GM12878 (cell line): ENCODE data around the gene CHRNE. TPM values are rescaled to one million over a fixed set of nuclear protein-coding genes. Genes with fewer than 3 reads are reported as not detected.
A peak's percentile ranks its signal among the peaks of the same experiment; 100 is the strongest.

Experiments
- ATAC-seq: fragments of 200-7000 bp; cut with Tn5 transposase; 3 replicates; pipeline ENCODE4 v1.9.1; 2020; ENCODE audit warnings: mild to moderate bottlenecking, moderate library complexity
- BruUV-seq: library from RNA; stranded (reverse); fragments of 400-500 nt; replicated peaks from 2 replicates; lab custom pipeline; 2021; lab: Mats Ljungman, UMichigan
- CTCF ChIA-PET: fragments of 300-600 bp; sonication (Branson Sonifier 250); formaldehyde crosslinking; extraction: SDS; loops from one replicate; lab custom pipeline; 2021; ENCODE audit warnings: inconsistent platforms; lab: Yijun Ruan, JAX
- POLR2A ChIA-PET: fragments of 350-600 bp; formaldehyde crosslinking; extraction: SDS; loops from one replicate; lab custom pipeline; 2021; ENCODE audit warnings: inconsistent platforms; lab: Charles Lee
- RAD21 ChIA-PET: fragments of 300-600 bp; sonication (Branson Sonifier 250); formaldehyde crosslinking; loops from one replicate; lab custom pipeline; 2023; ENCODE audit warnings: antibody characterized with exemption; ENCODE audit not compliant: unreplicated experiment; lab: Charles Lee
- SMC1A ChIA-PET: fragments of 300-600 bp; sonication (Branson Sonifier 250); formaldehyde crosslinking; loops from one replicate; lab custom pipeline; 2023; ENCODE audit not compliant: unreplicated experiment, uncharacterized antibody; lab: Charles Lee
- DNase-seq: peaks from one replicate; pipeline ENCODE4 v3.0.0-alpha.2; 2011; ENCODE audit warnings: low read depth, low spot score
- FAIRE-seq: peaks from 3 replicates; lab custom pipeline; 2011; peaks lifted over from hg19 to GRCh38; lab: Jason Lieb, UNC
- H2AFZ ChIP-seq: 2 replicates; pipeline ENCODE4 v1.6.0; 2011; ENCODE audit warnings: low read depth, low read length, control low read depth; ENCODE audit not compliant: control insufficient read depth
- H3K27ac ChIP-seq: 2 replicates; pipeline ENCODE4 v1.5.1; 2011; ENCODE audit warnings: control low read depth; ENCODE audit not compliant: control insufficient read depth, insufficient read depth
- H3K27me3 ChIP-seq, 2 experiments: replicated peaks in 1 of 2; 2 replicates each; pipeline versions ENCODE4 v1.6.0 to v1.6.1; 2011; ENCODE audit warnings: low read length in 1 of 2; ENCODE audit not compliant: control insufficient read depth in 2 of 2, insufficient read depth in 2 of 2
- H3K36me3 ChIP-seq, 2 experiments: 2 replicates each; pipeline ENCODE4 v1.5.1; 2011; ENCODE audit warnings: low read length in 1 of 2; ENCODE audit not compliant: control insufficient read depth in 2 of 2, insufficient read depth in 2 of 2
- H3K4me1 ChIP-seq: 2 replicates; pipeline ENCODE4 v1.6.1; 2011; ENCODE audit warnings: mild to moderate bottlenecking, low read length, moderate library complexity, mixed read lengths; ENCODE audit not compliant: control insufficient read depth, insufficient read depth
- H3K4me2 ChIP-seq: 2 replicates; pipeline ENCODE4 v1.6.0; 2011; ENCODE audit warnings: control low read depth; ENCODE audit not compliant: control insufficient read depth, insufficient read depth
- H3K4me3 ChIP-seq: fragments of 200-600 bp; sonication (generic); 2 replicates; pipeline ENCODE4 v1.5.1; 2016
- H3K79me2 ChIP-seq: 2 replicates; pipeline ENCODE4 v1.6.0; 2011; ENCODE audit warnings: low read length; ENCODE audit not compliant: control insufficient read depth, insufficient read depth
- H3K9ac ChIP-seq: 2 replicates; pipeline ENCODE4 v1.8.0; 2011; ENCODE audit warnings: low read length, control low read depth, mixed read lengths; ENCODE audit not compliant: control insufficient read depth, insufficient read depth
- H3K9me3 ChIP-seq: replicated peaks from 3 replicates; pipeline ENCODE4 v1.5.1; 2011; ENCODE audit warnings: mild to moderate bottlenecking, low read length; ENCODE audit not compliant: control insufficient read depth, insufficient read depth
- H4K20me1 ChIP-seq: 2 replicates; pipeline ENCODE4 v1.6.0; 2011; ENCODE audit not compliant: control insufficient read depth, insufficient read depth
- ATF3 ChIP-seq: IDR thresholded peaks from 2 replicates; pipeline ENCODE4 v1.6.1; 2011; ENCODE audit warnings: low read depth, mild to moderate bottlenecking, low read length, moderate library complexity, borderline replicate concordance; ENCODE audit errors: extremely low read depth
- CUX1 ChIP-seq: IDR thresholded peaks from 2 replicates; pipeline ENCODE4 v1.6.1; 2012; ENCODE audit warnings: improper control_type of control experiment, low read depth, low read length; ENCODE audit not compliant: insufficient replicate concordance
- EED ChIP-seq: sonication (generic); IDR thresholded peaks from 2 replicates; pipeline ENCODE4 v1.6.1; 2016; ENCODE audit warnings: antibody characterized with exemption, low read depth
- MLLT1 ChIP-seq: fragments of 450-650 bp; IDR thresholded peaks from 2 replicates; pipeline ENCODE4 v1.6.1; 2016; ENCODE audit warnings: mild to moderate bottlenecking
- NFIC ChIP-seq: IDR thresholded peaks from 2 replicates; pipeline ENCODE4 v1.6.1; 2012; ENCODE audit warnings: low read depth, mild to moderate bottlenecking, inconsistent platforms, low read length, moderate library complexity
- RBBP5 ChIP-seq: fragments of 200-600 bp; sonication (generic); conservative IDR thresholded peaks from 2 replicates; pipeline ENCODE4 v1.6.1; 2016
- SIX5 ChIP-seq: IDR thresholded peaks from 2 replicates; pipeline ENCODE4 v1.6.1; 2011; ENCODE audit warnings: mild to moderate bottlenecking, low read depth, low read length, moderate library complexity; ENCODE audit not compliant: severe bottlenecking
- TARDBP ChIP-seq: IDR thresholded peaks from 2 replicates; pipeline ENCODE4 v1.6.1; 2016; ENCODE audit warnings: borderline replicate concordance
- WGBS: methylation state at CpG from one replicate; pipeline ENCODE4 v1.1.6; 2016; ENCODE audit warnings: low lambda C conversion rate; ENCODE audit not compliant: insufficient replicate concordance, insufficient coverage; ENCODE audit errors: missing lambda C conversion rate; 5-methylcytosine and 5-hydroxymethylcytosine counted together
- in situ Hi-C: fragments of 300-500 bp; cut with MboI; formaldehyde crosslinking; loops from 9 replicates; pipeline ENCODE4 v1.14.3; 2018; ENCODE audit warnings: mixed read lengths
- intact Hi-C: fragments of 100-400 bp; cut with micrococcal nuclease; formaldehyde crosslinking; loops from one replicate; pipeline ENCODE4 v1.14.2; 2022; ENCODE audit not compliant: unreplicated experiment
- polyA plus RNA-seq, 11 experiments: library from polyadenylated mRNA; depleted of rRNA in 4 of 11; unstranded in 6 of 11; stranded (reverse) in 5 of 11; fragments of >200 nt; fragmentation: Nextera tagmentation in 4 of 11; fragmentation: Illumina TruSeq in 1 of 11; extraction: Ambion mirVana in 4 of 11; extraction: Trizol in 1 of 11; gene quantifications; 1 replicate in 1 of 11; 2 replicates in 10 of 11; pipeline versions ENCODE4 v1.2.1 to v1.2.3, GENCODE V29; 2011 to 2016; ENCODE audit warnings: inconsistent platforms in 2 of 11, missing spikeins in 2 of 11, low read depth in 1 of 11
- total RNA-seq, 4 experiments: library from RNA; depleted of rRNA in 3 of 4; stranded (reverse); fragments of >200 nt in 3 of 4; fragmentation: Illumina TruSeq in 1 of 4; extraction: Trizol in 1 of 4; gene quantifications; 2 replicates each; pipeline versions ENCODE4 v1.2.1 to v1.2.3, GENCODE V29; 2013 to 2021

CHRNE gene
- total and polyA plus RNA-seq, 10 of the 15 experiments (the other 5 are each of a cell fraction or from before 2014, with no cell fraction given), result 0.05 to 0.11 (median 0.08) TPM; not detected in 6

GRCh38 chr17:4934173-4934979 lies 31.5 kb upstream of the CHRNE start (continued):
- peak; percentile 74; the same call in 1 of the 2 replicates for TF ChIP-seq MLLT1
- no peak for TF ChIP-seq RBBP5
- no peak for TF ChIP-seq SIX5
- TF ChIP-seq TARDBP, result no peak

GRCh38 chr17:4933646-4934045 lies 30.7 kb upstream of the CHRNE start:
- SMC1A ChIA-PET, result no interaction called here
- RAD21 ChIA-PET, result interaction anchor here (1.2 kb wide), 1 partner anchor 34 kb away, joined by 4 read pairs; the partner anchor contains the start of gene SPAG7
- peaks cover 4 to 14% of the 10 kb centered on the region in 2 experiments; a peak in 3 of 4 replicates for H3K36me3 ChIP-seq
- TF ChIP-seq NFIC (no peak), ATF3 (no peak), CUX1 (no peak), EED (no peak)
- TF ChIP-seq, all 136 proteins: peak for 0
- intact Hi-C loops (no loop called here), in situ Hi-C loops (no loop called here)
- ChIA-PET POLR2A (interaction anchor here (0.7 to 1.3 kb wide), 2 partner anchors 20 to 197 kb away, joined by 3 read pairs; no protein-coding TSS in a partner anchor), CTCF (interaction anchor here (0.9 to 1.3 kb wide), 2 partner anchors 25 to 34 kb away, joined by 4 to 5 read pairs; partner anchors contain the start of gene SPAG7)
- peaks cover 9% of the 10 kb centered on the region for H3K79me2 ChIP-seq
- ATAC-seq (no peak), FAIRE-seq (no peak), DNase-seq (no peak)
- WGBS, result 100% methylated on average over 8 of the region's 16 CpGs
- BruUV-seq, result no TSS peak
- no peaks in the 10 kb centered on the region for H3K9me3 ChIP-seq
- peaks cover 29% of the 10 kb centered on the region for H3K4me1 ChIP-seq
- no peak overlapping the region for H3K4me2 ChIP-seq
- H4K20me1 ChIP-seq, result no peaks in the 10 kb centered on the region
- H3K4me3 ChIP-seq, result no peak overlapping the region
- no peak overlapping the region for H3K9ac ChIP-seq
- no peaks in the 10 kb centered on the region for H3K27me3 ChIP-seq
- no peak overlapping the region for H2AFZ ChIP-seq
- H3K27ac ChIP-seq, result no peak overlapping the region
